Lower leg skin (tissue), 3 donors: ENCODE measurements around the gene NPSR1.

ENCODE experiments used
- POLR2A ChIP-seq, 2 donors: fragments of 450-650 bp; IDR thresholded peaks; one replicate each; pipeline ENCODE4 v1.6.1; 2016 to 2017; ENCODE audit warnings: antibody characterized with exemption in 2 of 2, mild to moderate bottlenecking in 1 of 2, moderate library complexity in 1 of 2
- TF ChIP-seq, protein P1 (sequence below), 3 donors: fragments of 450-650 bp; IDR thresholded peaks; one replicate each; pipeline ENCODE4 v1.5.1; 2016; ENCODE audit warnings: antibody characterized with exemption in 3 of 3, mild to moderate bottlenecking in 3 of 3, moderate library complexity in 2 of 3

DNA sequence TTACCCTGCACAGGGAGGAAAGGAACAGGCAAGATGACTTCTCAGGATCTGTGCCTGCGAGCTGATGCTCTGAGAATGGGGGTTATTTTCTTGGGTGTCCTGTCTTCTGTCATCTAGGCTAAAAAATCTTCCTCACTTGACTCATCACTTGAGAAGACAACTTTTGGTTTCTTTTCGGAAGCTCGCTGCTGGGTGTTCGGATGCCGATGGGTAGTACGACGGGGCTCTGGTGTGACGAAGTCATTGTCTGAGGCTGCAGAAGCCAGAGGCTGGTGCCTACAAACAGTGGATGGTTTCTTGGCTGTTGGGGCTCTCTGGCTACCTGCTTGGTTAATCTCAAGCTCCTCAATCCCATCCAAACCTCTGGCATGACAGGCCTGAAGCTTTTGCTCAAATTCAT lies 92.2 kb downstream of the NPSR1 start:
- TF ChIP-seq, protein P1, sequence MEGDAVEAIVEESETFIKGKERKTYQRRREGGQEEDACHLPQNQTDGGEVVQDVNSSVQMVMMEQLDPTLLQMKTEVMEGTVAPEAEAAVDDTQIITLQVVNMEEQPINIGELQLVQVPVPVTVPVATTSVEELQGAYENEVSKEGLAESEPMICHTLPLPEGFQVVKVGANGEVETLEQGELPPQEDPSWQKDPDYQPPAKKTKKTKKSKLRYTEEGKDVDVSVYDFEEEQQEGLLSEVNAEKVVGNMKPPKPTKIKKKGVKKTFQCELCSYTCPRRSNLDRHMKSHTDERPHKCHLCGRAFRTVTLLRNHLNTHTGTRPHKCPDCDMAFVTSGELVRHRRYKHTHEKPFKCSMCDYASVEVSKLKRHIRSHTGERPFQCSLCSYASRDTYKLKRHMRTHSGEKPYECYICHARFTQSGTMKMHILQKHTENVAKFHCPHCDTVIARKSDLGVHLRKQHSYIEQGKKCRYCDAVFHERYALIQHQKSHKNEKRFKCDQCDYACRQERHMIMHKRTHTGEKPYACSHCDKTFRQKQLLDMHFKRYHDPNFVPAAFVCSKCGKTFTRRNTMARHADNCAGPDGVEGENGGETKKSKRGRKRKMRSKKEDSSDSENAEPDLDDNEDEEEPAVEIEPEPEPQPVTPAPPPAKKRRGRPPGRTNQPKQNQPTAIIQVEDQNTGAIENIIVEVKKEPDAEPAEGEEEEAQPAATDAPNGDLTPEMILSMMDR (IDR thresholded peaks at IDR 0.05): no peak
- TF ChIP-seq POLR2A (IDR thresholded peaks at IDR 0.05): no peak
